Endodermal cell (in vitro differentiated cells): ENCODE measurements around the gene ATP1A4. TPM values are rescaled to one million over a fixed set of nuclear protein-coding genes. Genes with fewer than 3 reads are reported as not detected.

Experiments
- DNase-seq: peaks from one replicate; pipeline ENCODE4 v3.0.0-alpha.2; 2017
- H3K27ac ChIP-seq: 2 replicates; pipeline ENCODE4 v1.5.1; 2013; ENCODE audit warnings: mild to moderate bottlenecking, low read depth, low read length, moderate library complexity
- H3K27me3 ChIP-seq: 2 replicates; pipeline ENCODE4 v1.6.1; 2013; ENCODE audit warnings: mild to moderate bottlenecking, low read length, moderate library complexity; ENCODE audit not compliant: insufficient read depth, control insufficient read depth, poor library complexity, severe bottlenecking
- H3K36me3 ChIP-seq: 2 replicates; pipeline ENCODE4 v1.7.0; 2013; ENCODE audit warnings: mild to moderate bottlenecking, low read length, moderate library complexity; ENCODE audit not compliant: control insufficient read depth, insufficient read depth
- H3K4me1 ChIP-seq: one replicate; pipeline ENCODE4 v1.7.0; 2013; ENCODE audit warnings: low read length; ENCODE audit not compliant: control insufficient read depth, insufficient read depth
- H3K4me3 ChIP-seq: 2 replicates; pipeline ENCODE4 v1.5.1; 2013; ENCODE audit warnings: mild to moderate bottlenecking, low read length, moderate library complexity
- H3K9ac ChIP-seq: 2 replicates; pipeline ENCODE4 v1.6.1; 2013; ENCODE audit warnings: mild to moderate bottlenecking, low read length, moderate library complexity; ENCODE audit not compliant: poor library complexity, severe bottlenecking; ENCODE audit errors: extremely low read depth
- H3K9me3 ChIP-seq: 2 replicates; pipeline ENCODE4 v1.6.1; 2013; ENCODE audit warnings: mild to moderate bottlenecking, low read length, moderate library complexity; ENCODE audit not compliant: control insufficient read depth
- H3K27ac Mint-ChIP-seq: 2 replicates; pipeline ENCODE4 v1.8.0; 2020; ENCODE audit warnings: mixed read lengths
- H3K27me3 Mint-ChIP-seq: 2 replicates; pipeline ENCODE4 v1.8.0; 2021; ENCODE audit warnings: mild to moderate bottlenecking, mixed read lengths; ENCODE audit not compliant: insufficient read depth
- H3K36me3 Mint-ChIP-seq: 2 replicates; pipeline ENCODE4 v1.8.0; 2020; ENCODE audit warnings: low read depth, mixed read lengths
- H3K4me1 Mint-ChIP-seq: 2 replicates; pipeline ENCODE4 v1.8.0; 2020; ENCODE audit warnings: mixed read lengths
- H3K4me3 Mint-ChIP-seq: 2 replicates; pipeline ENCODE4 v1.8.0; 2020; ENCODE audit warnings: mild to moderate bottlenecking, moderate library complexity, mixed read lengths
- H3K9me3 Mint-ChIP-seq: 2 replicates; pipeline ENCODE4 v1.8.0; 2020; ENCODE audit warnings: mild to moderate bottlenecking, mixed read lengths
- WGBS, 2 experiments: methylation state at CpG; one replicate each; pipeline versions ENCODE4 v1.1.5 to v1.1.7; 2013; ENCODE audit warnings: missing lambda C conversion rate in 2 of 2, mixed read lengths in 1 of 2; ENCODE audit not compliant: insufficient coverage in 1 of 2, insufficient read length in 1 of 2; 5-methylcytosine and 5-hydroxymethylcytosine counted together
- total RNA-seq, 2 donors: library from RNA; stranded (reverse); fragmentation: NEBNext Ultra II Directional in 1 of 2; extraction: Animal tissue kit (Norgen Biotek cat#: 25700) in 1 of 2; gene quantifications; 2 replicates in 1 of 2; 3 replicates in 1 of 2; pipeline ENCODE4 v1.2.1, GENCODE V29; 2021
- TF ChIP-seq, protein P1 (sequence below): fragments of 200-600 bp; sonication (generic); conservative IDR thresholded peaks from 2 replicates; pipeline ENCODE4 v1.5.0; 2021; ENCODE audit warnings: antibody characterized with exemption, mild to moderate bottlenecking

ATP1A4 gene
- total RNA-seq, 2 donors from 2014 or later = 0.55 to 0.75 TPM

DNA sequence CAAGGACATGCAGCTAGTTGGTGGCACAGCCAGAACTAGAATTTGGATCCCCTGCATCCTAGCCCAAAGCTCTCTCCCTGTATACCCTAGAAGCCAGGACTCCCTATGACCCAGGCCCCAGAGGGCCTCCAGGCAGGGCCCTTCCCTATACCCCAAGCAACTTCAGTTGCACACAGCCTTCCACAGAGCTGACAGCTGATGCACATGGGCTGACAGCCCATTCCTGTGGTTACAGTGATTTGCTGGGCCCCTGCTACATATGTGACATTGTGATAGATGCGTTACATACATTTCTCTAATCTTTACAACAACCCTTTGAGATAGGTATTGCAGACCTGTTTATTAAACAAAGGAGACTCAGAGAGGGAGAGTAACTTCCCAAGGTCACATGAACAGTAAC is 30.0 kb upstream of the ATP1A4 start:
- no peak for DNase-seq
- peaks cover 15% of the 10 kb centered on the region for H3K4me1 Mint-ChIP-seq
- TF ChIP-seq, protein P1, sequence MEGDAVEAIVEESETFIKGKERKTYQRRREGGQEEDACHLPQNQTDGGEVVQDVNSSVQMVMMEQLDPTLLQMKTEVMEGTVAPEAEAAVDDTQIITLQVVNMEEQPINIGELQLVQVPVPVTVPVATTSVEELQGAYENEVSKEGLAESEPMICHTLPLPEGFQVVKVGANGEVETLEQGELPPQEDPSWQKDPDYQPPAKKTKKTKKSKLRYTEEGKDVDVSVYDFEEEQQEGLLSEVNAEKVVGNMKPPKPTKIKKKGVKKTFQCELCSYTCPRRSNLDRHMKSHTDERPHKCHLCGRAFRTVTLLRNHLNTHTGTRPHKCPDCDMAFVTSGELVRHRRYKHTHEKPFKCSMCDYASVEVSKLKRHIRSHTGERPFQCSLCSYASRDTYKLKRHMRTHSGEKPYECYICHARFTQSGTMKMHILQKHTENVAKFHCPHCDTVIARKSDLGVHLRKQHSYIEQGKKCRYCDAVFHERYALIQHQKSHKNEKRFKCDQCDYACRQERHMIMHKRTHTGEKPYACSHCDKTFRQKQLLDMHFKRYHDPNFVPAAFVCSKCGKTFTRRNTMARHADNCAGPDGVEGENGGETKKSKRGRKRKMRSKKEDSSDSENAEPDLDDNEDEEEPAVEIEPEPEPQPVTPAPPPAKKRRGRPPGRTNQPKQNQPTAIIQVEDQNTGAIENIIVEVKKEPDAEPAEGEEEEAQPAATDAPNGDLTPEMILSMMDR = no peak

DNA sequence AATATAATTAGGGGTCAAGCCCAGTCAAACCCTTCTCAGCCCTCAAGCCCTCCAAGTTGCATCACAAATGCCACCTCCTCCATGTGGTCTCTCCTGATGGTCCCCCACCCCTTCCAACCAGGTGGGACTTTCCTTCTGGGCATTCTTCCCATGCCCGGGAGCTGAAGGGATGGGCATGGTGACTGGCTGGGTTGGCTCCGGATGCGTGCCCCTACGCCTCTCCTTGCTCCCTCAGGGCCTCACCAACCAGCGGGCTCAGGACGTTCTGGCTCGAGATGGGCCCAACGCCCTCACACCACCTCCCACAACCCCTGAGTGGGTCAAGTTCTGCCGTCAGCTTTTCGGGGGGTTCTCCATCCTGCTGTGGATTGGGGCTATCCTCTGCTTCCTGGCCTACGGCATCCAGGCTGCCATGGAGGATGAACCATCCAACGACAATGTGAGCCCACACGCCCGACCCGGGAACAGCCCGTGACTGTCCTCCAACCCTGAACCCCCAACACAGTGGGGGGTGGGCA is 28.4 kb upstream of the ATP1A4 start:
- Histone ChIP-seq H3K4me1 (peaks cover 5% of the 10 kb centered on the region), H3K4me3 (no peak overlapping the region), H3K9ac (no peak overlapping the region), H3K27ac (no peak overlapping the region), H3K36me3 (no peaks in the 10 kb centered on the region), H3K9me3 (no peaks in the 10 kb centered on the region), H3K27me3 (no peaks in the 10 kb centered on the region)
- H3K4me3 Mint-ChIP-seq = no peak overlapping the region
- TF ChIP-seq, protein P1 = no peak
- no peaks in the 10 kb centered on the region for H3K9me3 Mint-ChIP-seq
- WGBS, 2 experiments = 80 to 88% methylated on average over 1 to 16 of the region's 16 CpGs
- H3K4me1 Mint-ChIP-seq = peaks cover 6% of the 10 kb centered on the region
- no peaks in the 10 kb centered on the region for H3K36me3 Mint-ChIP-seq
- H3K27ac Mint-ChIP-seq = no peak overlapping the region
- no peak for DNase-seq
- H3K27me3 Mint-ChIP-seq = no peaks in the 10 kb centered on the region

More for the DNA sequence above, 30.0 kb upstream of the ATP1A4 start:
- H3K27ac Mint-ChIP-seq = no peak overlapping the region
- 80% methylated on average over 1 of the region's 1 CpG; no CpG with 5 or more reads in 1 of the 2 experiments for WGBS, 2 experiments
- no peaks in the 10 kb centered on the region for H3K9me3 Mint-ChIP-seq
- peaks cover 3% of the 10 kb centered on the region for H3K27me3 Mint-ChIP-seq
- H3K27me3 ChIP-seq = no peaks in the 10 kb centered on the region
- no peaks in the 10 kb centered on the region for H3K36me3 ChIP-seq
- no peak overlapping the region for H3K4me3 ChIP-seq
- no peaks in the 10 kb centered on the region for H3K36me3 Mint-ChIP-seq
- H3K27ac ChIP-seq = no peak overlapping the region
- H3K9ac ChIP-seq = no peak overlapping the region
- peaks cover 14% of the 10 kb centered on the region for H3K4me1 ChIP-seq
- H3K9me3 ChIP-seq = no peaks in the 10 kb centered on the region
- H3K4me3 Mint-ChIP-seq = no peak overlapping the region

DNA sequence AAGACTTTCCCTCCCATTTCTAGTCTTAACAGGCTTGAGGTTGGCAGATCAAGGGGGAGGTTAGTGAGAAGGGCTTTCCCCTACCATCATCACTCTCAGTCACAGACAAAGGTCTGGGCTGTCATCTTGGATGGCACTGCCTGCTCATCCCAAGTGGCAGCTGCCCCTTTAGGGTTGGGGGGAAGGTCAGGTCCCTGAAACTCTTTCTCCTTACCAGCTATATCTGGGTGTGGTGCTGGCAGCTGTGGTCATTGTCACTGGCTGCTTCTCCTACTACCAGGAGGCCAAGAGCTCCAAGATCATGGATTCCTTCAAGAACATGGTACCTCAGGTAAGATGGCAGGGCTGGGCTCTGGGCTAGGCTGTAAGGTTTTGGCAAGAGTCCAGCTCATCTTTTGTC is 27.7 kb upstream of the ATP1A4 start:
- H3K36me3 Mint-ChIP-seq = no peaks in the 10 kb centered on the region
- H3K9me3 Mint-ChIP-seq = no peaks in the 10 kb centered on the region

More for the DNA sequence above, 27.7 kb upstream of the ATP1A4 start:
- Mint-ChIP-seq H3K4me3 (no peak overlapping the region), H3K4me1 (no peaks in the 10 kb centered on the region), H3K27ac (no peak overlapping the region), H3K27me3 (no peaks in the 10 kb centered on the region)
- no peak for DNase-seq
- no peaks in the 10 kb centered on the region for H3K27me3 ChIP-seq
- no peaks in the 10 kb centered on the region for H3K36me3 ChIP-seq
- TF ChIP-seq, protein P1 = no peak
- no peak overlapping the region for H3K27ac ChIP-seq
- H3K4me1 ChIP-seq = no peaks in the 10 kb centered on the region
- no peaks in the 10 kb centered on the region for H3K9me3 ChIP-seq
- no peak overlapping the region for H3K4me3 ChIP-seq
- no peak overlapping the region for H3K9ac ChIP-seq
